OCI-LY7 (cell line): ENCODE measurements around the gene CDK14. TPM values are rescaled to one million over a fixed set of nuclear protein-coding genes. Genes with fewer than 3 reads are reported as not detected.

Experiments used
- BruUV-seq: library from RNA; stranded (reverse); fragments of 400-500 nt; replicated peaks from 2 replicates; lab custom pipeline; 2021; lab: Mats Ljungman, UMichigan
- CTCF ChIA-PET: fragments of 300-600 bp; sonication (Branson Sonifier 250); formaldehyde crosslinking; loops from one replicate; lab custom pipeline; 2022; ENCODE audit warnings: antibody characterized with exemption; ENCODE audit not compliant: unreplicated experiment; lab: Charles Lee
- POLR2A ChIA-PET: fragments of 300-600 bp; sonication (Branson Sonifier 250); formaldehyde crosslinking; loops from one replicate; lab custom pipeline; 2022; ENCODE audit warnings: antibody characterized with exemption; lab: Charles Lee
- DNase-seq: peaks from one replicate; pipeline ENCODE4 v3.0.0-alpha.2; 2015; ENCODE audit warnings: low spot score
- H2AFZ ChIP-seq: fragments of 200-600 bp; sonication (generic), shearing (Covaris generic); 2 replicates; pipeline ENCODE4 v1.6.1; 2014; ENCODE audit warnings: mild to moderate bottlenecking, antibody characterized with exemption, low read length, moderate library complexity
- H3K27ac ChIP-seq: fragments of 200-600 bp; sonication (generic); 2 replicates; pipeline ENCODE4 v1.5.1; 2014; ENCODE audit warnings: mixed run types, low read depth, mild to moderate bottlenecking, moderate library complexity, low read length, inconsistent platforms; ENCODE audit not compliant: poor library complexity, severe bottlenecking
- H3K36me3 ChIP-seq: fragments of 200-600 bp; sonication (generic); 2 replicates; pipeline ENCODE4 v1.6.1; 2014; ENCODE audit warnings: mild to moderate bottlenecking, antibody characterized with exemption, low read length, moderate library complexity, mixed read lengths; ENCODE audit not compliant: insufficient read depth
- H3K4me1 ChIP-seq: fragments of 200-600 bp; sonication (generic); 2 replicates; pipeline ENCODE4 v1.5.1; 2014; ENCODE audit warnings: mild to moderate bottlenecking, low read length; ENCODE audit not compliant: insufficient read depth, poor library complexity, severe bottlenecking
- H3K4me2 ChIP-seq: fragments of 200-600 bp; sonication (generic); 2 replicates; pipeline ENCODE4 v1.6.1; 2014; ENCODE audit warnings: mild to moderate bottlenecking, low read length
- H3K4me3 ChIP-seq: fragments of 200-600 bp; sonication (generic); 2 replicates; pipeline ENCODE4 v1.5.1; 2014; ENCODE audit warnings: mild to moderate bottlenecking, low read depth, low read length; ENCODE audit not compliant: poor library complexity, severe bottlenecking
- H3K79me2 ChIP-seq: fragments of 200-600 bp; sonication (generic); 2 replicates; pipeline ENCODE4 v1.6.1; 2016; ENCODE audit warnings: low read depth, mild to moderate bottlenecking, low read length, moderate library complexity, mixed read lengths; ENCODE audit not compliant: insufficient read depth
- H3K9me2 ChIP-seq: fragments of 200-600 bp; sonication (generic); 2 replicates; pipeline ENCODE4 v1.6.1; 2016; ENCODE audit warnings: mild to moderate bottlenecking, low read length, mixed read lengths; ENCODE audit not compliant: insufficient read depth
- H3K9me3 ChIP-seq: fragments of 200-600 bp; sonication (generic); 2 replicates; pipeline ENCODE4 v1.6.1; 2014; ENCODE audit warnings: mild to moderate bottlenecking, mixed run types, low read length, mixed read lengths
- H4K20me1 ChIP-seq: fragments of 200-600 bp; sonication (generic); 2 replicates; pipeline ENCODE4 v1.6.1; 2014; ENCODE audit warnings: mild to moderate bottlenecking, antibody characterized with exemption, low read length, moderate library complexity, mixed read lengths; ENCODE audit not compliant: insufficient read depth
- EZH2phosphoT487 ChIP-seq: fragments of 200-600 bp; sonication (generic); IDR thresholded peaks from 2 replicates; pipeline ENCODE4 v1.6.1; 2018; ENCODE audit warnings: low read depth, borderline replicate concordance, mild to moderate bottlenecking, mixed run types, antibody characterized with exemption, low read length, moderate library complexity, mixed read lengths
- intact Hi-C: fragments of 100-400 bp; cut with micrococcal nuclease; formaldehyde crosslinking; loops from one replicate; pipeline ENCODE4 v1.10.0; 2022; ENCODE audit not compliant: unreplicated experiment
- total RNA-seq, 2 experiments: library from RNA; depleted of rRNA in 1 of 2; stranded (reverse); fragments of >200 nt in 1 of 2; shearing (Covaris generic) in 1 of 2; gene quantifications; 2 replicates each; pipeline ENCODE4 v1.2.3, GENCODE V29; 2014 to 2022
- TF ChIP-seq, protein P1 (sequence below): fragments of 200-600 bp; sonication (generic); conservative IDR thresholded peaks from 2 replicates; pipeline ENCODE4 v1.5.1; 2014; ENCODE audit warnings: mild to moderate bottlenecking, antibody characterized with exemption, low read length, moderate library complexity, mixed read lengths

CDK14 gene
- total RNA-seq, 2 experiments from 2014 or later: 90.7 to 111 TPM

DNA sequence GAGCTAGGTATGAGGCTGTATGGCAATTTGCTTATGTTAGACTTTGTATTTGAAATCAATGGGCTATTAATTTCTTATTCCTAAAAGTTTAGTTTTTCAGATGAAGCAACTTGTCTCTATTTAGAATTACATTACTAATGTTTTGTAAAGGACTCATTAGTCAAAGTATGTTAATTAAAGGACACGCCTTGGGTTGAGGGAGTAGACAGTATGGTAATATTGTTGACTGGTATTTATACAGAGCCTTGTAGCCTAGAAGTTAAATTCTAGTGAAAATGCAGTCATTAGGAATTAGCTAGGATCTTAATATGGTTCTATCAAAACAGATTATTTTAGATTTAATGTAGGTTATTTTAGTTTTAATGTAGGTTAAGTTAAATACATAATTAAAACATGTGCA lies 6.2 kb downstream of the CDK14 start:
- H3K79me2 ChIP-seq: no peaks in the 10 kb centered on the region
- H2AFZ ChIP-seq: no peak overlapping the region
- ChIA-PET POLR2A (interaction anchor here (0.6 to 1.5 kb wide), 5 partner anchors 9 to 245 kb away, joined by 3 to 5 read pairs (median 4); no protein-coding TSS in a partner anchor), CTCF (no interaction called here)
- H3K4me2 ChIP-seq: no peak overlapping the region
- no peak overlapping the region for H3K4me3 ChIP-seq
- TF ChIP-seq EZH2phosphoT487: no peak
- TF ChIP-seq, protein P1, sequence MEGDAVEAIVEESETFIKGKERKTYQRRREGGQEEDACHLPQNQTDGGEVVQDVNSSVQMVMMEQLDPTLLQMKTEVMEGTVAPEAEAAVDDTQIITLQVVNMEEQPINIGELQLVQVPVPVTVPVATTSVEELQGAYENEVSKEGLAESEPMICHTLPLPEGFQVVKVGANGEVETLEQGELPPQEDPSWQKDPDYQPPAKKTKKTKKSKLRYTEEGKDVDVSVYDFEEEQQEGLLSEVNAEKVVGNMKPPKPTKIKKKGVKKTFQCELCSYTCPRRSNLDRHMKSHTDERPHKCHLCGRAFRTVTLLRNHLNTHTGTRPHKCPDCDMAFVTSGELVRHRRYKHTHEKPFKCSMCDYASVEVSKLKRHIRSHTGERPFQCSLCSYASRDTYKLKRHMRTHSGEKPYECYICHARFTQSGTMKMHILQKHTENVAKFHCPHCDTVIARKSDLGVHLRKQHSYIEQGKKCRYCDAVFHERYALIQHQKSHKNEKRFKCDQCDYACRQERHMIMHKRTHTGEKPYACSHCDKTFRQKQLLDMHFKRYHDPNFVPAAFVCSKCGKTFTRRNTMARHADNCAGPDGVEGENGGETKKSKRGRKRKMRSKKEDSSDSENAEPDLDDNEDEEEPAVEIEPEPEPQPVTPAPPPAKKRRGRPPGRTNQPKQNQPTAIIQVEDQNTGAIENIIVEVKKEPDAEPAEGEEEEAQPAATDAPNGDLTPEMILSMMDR: no peak
- DNase-seq: no peak
- H3K4me1 ChIP-seq: peaks cover 2% of the 10 kb centered on the region
- no peaks in the 10 kb centered on the region for H4K20me1 ChIP-seq
- no peaks in the 10 kb centered on the region for H3K9me2 ChIP-seq
- no peak overlapping the region for H3K27ac ChIP-seq
- no peaks in the 10 kb centered on the region for H3K36me3 ChIP-seq
- no TSS peak for BruUV-seq
- intact Hi-C loops: no loop called here
- no peaks in the 10 kb centered on the region for H3K9me3 ChIP-seq

GRCh38 chr7:90603346-90603745 lies 7.2 kb downstream of the CDK14 start:
- intact Hi-C loops: no loop called here
- POLR2A ChIA-PET: interaction anchor here (0.6 to 1.3 kb wide), 3 partner anchors 8 to 246 kb away, joined by 3 to 4 read pairs (median 3); no protein-coding TSS in a partner anchor
- DNase-seq: no peak
- H3K9me2 ChIP-seq: no peaks in the 10 kb centered on the region
- no peak overlapping the region for H3K4me3 ChIP-seq
- H3K9me3 ChIP-seq: no peaks in the 10 kb centered on the region
- no peaks in the 10 kb centered on the region for H3K79me2 ChIP-seq
- H3K27ac ChIP-seq: no peak overlapping the region
- no TSS peak for BruUV-seq
- TF ChIP-seq, protein P1: no peak
- TF ChIP-seq EZH2phosphoT487: no peak
- CTCF ChIA-PET: no interaction called here
- no peaks in the 10 kb centered on the region for H3K36me3 ChIP-seq
- H4K20me1 ChIP-seq: no peaks in the 10 kb centered on the region
- no peak overlapping the region for H3K4me2 ChIP-seq
- H3K4me1 ChIP-seq: no peaks in the 10 kb centered on the region
- H2AFZ ChIP-seq: no peak overlapping the region

DNA sequence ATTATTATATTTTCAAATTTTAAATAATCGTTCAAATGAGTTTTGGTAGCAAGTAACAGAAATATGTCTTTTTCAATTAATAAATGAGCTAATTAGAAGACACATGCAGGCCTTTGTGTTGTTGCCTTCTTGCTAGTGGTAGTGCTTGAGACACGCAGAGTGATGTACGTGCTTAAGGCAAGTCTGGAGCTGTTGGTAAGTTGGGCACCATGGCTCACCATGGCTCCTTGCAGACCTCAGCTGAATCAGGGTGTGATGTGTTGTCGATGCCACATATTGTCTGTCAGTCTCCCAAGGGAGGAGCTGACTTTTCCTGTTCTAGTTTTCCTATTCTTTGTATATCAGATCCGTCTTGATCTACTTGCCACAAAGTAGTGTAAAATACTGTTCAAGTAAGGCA lies 8.3 kb downstream of the CDK14 start:
- TF ChIP-seq EZH2phosphoT487: no peak
- TF ChIP-seq, protein P1: no peak
- ChIA-PET CTCF (no interaction called here), POLR2A (interaction anchor here (0.6 to 0.8 kb wide), 4 partner anchors 9 to 436 kb away, joined by 3 to 4 read pairs (median 3); no protein-coding TSS in a partner anchor)
- intact Hi-C loops: no loop called here
- Histone ChIP-seq H3K4me1 (no peaks in the 10 kb centered on the region), H3K9me3 (no peaks in the 10 kb centered on the region), H3K9me2 (no peaks in the 10 kb centered on the region), H3K27ac (no peak overlapping the region), H3K4me2 (no peak overlapping the region), H3K36me3 (no peaks in the 10 kb centered on the region), H2AFZ (no peak overlapping the region), H4K20me1 (no peaks in the 10 kb centered on the region), H3K4me3 (no peak overlapping the region), H3K79me2 (no peaks in the 10 kb centered on the region)
- BruUV-seq: no TSS peak
- no peak for DNase-seq
